DOHH2 (cell line): ENCODE measurements around the gene PLCL1.

Experiments
- H3F3A ChIP-seq: fragments of 200-600 bp; sonication (generic), shearing (Covaris generic); 2 replicates; pipeline ENCODE4 v1.6.0; 2016; ENCODE audit warnings: antibody characterized with exemption, mild to moderate bottlenecking; ENCODE audit not compliant: control insufficient read depth, insufficient read depth
- H3K27ac ChIP-seq: fragments of 200-600 bp; sonication (generic); 2 replicates; pipeline ENCODE4 v1.5.1; 2014; ENCODE audit warnings: low read depth, mild to moderate bottlenecking, low read length, moderate library complexity
- H3K27me3 ChIP-seq: fragments of 200-600 bp; sonication (generic); 2 replicates; pipeline ENCODE4 v1.6.1; 2014; ENCODE audit warnings: mild to moderate bottlenecking, low read length, mixed read lengths; ENCODE audit not compliant: control insufficient read depth
- H3K36me3 ChIP-seq: fragments of 200-600 bp; sonication (generic); 2 replicates; pipeline ENCODE4 v1.6.1; 2014; ENCODE audit warnings: mild to moderate bottlenecking, low read length, moderate library complexity, mixed read lengths; ENCODE audit not compliant: control insufficient read depth
- H3K4me1 ChIP-seq: fragments of 200-600 bp; sonication (generic); 2 replicates; pipeline ENCODE4 v1.6.1; 2014; ENCODE audit warnings: mild to moderate bottlenecking, low read length, mixed read lengths; ENCODE audit not compliant: control insufficient read depth
- H3K4me2 ChIP-seq: fragments of 200-600 bp; sonication (generic); 2 replicates; pipeline ENCODE4 v1.6.0; 2014; ENCODE audit warnings: mild to moderate bottlenecking, low read length, moderate library complexity
- H3K4me3 ChIP-seq: fragments of 200-600 bp; sonication (generic); 2 replicates; pipeline ENCODE4 v1.5.1; 2014; ENCODE audit warnings: mild to moderate bottlenecking, low read length, mixed read lengths
- H3K79me2 ChIP-seq: fragments of 200-600 bp; sonication (generic); 2 replicates; pipeline ENCODE4 v1.6.1; 2014; ENCODE audit warnings: mild to moderate bottlenecking, low read length, mixed read lengths; ENCODE audit not compliant: control insufficient read depth
- H3K9me2 ChIP-seq: fragments of 200-600 bp; sonication (generic); replicated peaks from 2 replicates; pipeline ENCODE4 v1.6.1; 2014; ENCODE audit warnings: mild to moderate bottlenecking, low read length, mixed read lengths; ENCODE audit not compliant: control insufficient read depth
- H3K9me3 ChIP-seq: fragments of 200-600 bp; sonication (generic); 2 replicates; pipeline ENCODE4 v1.6.1; 2014; ENCODE audit warnings: antibody characterized with exemption, low read length, mixed read lengths; ENCODE audit not compliant: control insufficient read depth, insufficient read depth
- H4K20me1 ChIP-seq: fragments of 200-600 bp; sonication (generic); 2 replicates; pipeline ENCODE4 v1.6.0; 2014; ENCODE audit warnings: low read depth, mild to moderate bottlenecking, antibody characterized with exemption, low read length, moderate library complexity; ENCODE audit not compliant: control insufficient read depth, insufficient read depth
- EZH2phosphoT487 ChIP-seq: fragments of 200-600 bp; sonication (generic); IDR thresholded peaks from 2 replicates; pipeline ENCODE4 v1.6.1; 2017; ENCODE audit warnings: borderline replicate concordance, mild to moderate bottlenecking, antibody characterized with exemption, low read length, moderate library complexity, mixed read lengths
- TF ChIP-seq, protein P1 (sequence below): fragments of 200-600 bp; sonication (generic); IDR thresholded peaks from one replicate; pipeline ENCODE4 v1.5.1; 2014; ENCODE audit warnings: antibody characterized with exemption, mild to moderate bottlenecking, low read depth, low read length; ENCODE audit not compliant: poor library complexity, severe bottlenecking

PLCL1 gene

DNA sequence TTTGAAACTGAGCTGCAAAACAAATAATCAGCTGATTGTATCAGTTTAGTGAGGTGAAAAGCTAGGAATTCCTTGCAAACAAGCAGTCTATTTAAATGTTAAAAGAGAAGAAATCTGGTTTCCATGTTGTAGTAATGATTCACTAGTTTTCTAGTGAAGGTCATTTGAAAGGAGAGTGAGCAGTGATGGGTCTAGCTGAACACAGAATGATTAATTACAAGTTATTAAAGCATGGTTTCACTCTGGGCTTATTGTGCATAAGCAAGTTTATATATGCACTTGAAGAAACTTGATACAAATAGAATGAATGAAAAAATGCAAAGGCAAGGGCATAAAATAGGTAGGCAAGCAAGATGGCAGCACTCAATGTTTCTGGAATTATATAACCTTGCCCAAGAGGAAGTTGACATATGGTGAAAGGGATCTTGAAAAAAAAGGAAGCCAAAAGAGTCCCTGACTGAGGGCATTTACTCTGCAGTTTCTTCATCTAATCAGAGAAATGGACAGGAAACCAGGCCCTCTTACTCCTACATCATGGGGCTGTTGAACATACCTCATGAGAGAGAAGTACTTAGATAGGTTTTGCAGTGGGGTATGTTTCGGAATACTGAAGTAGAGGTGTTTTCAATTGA lies 53.2 kb downstream of the PLCL1 start:
- no peaks in the 10 kb centered on the region for H3K9me2 ChIP-seq
- H3K4me1 ChIP-seq: peaks cover 10% of the 10 kb centered on the region
- H4K20me1 ChIP-seq: no peaks in the 10 kb centered on the region
- H3K36me3 ChIP-seq: no peaks in the 10 kb centered on the region
- H3K27ac ChIP-seq: no peak overlapping the region
- no peak overlapping the region for H3K4me2 ChIP-seq
- no peaks in the 10 kb centered on the region for H3F3A ChIP-seq
- 0 out of 2 replicates have a peak, but pooled peaks cover 3% of the 10 kb centered on the region for H3K27me3 ChIP-seq
- H3K4me3 ChIP-seq: no peak overlapping the region
- no peaks in the 10 kb centered on the region for H3K9me3 ChIP-seq
- H3K79me2 ChIP-seq: no peaks in the 10 kb centered on the region
- TF ChIP-seq EZH2phosphoT487: no peak
- TF ChIP-seq, protein P1, sequence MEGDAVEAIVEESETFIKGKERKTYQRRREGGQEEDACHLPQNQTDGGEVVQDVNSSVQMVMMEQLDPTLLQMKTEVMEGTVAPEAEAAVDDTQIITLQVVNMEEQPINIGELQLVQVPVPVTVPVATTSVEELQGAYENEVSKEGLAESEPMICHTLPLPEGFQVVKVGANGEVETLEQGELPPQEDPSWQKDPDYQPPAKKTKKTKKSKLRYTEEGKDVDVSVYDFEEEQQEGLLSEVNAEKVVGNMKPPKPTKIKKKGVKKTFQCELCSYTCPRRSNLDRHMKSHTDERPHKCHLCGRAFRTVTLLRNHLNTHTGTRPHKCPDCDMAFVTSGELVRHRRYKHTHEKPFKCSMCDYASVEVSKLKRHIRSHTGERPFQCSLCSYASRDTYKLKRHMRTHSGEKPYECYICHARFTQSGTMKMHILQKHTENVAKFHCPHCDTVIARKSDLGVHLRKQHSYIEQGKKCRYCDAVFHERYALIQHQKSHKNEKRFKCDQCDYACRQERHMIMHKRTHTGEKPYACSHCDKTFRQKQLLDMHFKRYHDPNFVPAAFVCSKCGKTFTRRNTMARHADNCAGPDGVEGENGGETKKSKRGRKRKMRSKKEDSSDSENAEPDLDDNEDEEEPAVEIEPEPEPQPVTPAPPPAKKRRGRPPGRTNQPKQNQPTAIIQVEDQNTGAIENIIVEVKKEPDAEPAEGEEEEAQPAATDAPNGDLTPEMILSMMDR: no peak

DNA sequence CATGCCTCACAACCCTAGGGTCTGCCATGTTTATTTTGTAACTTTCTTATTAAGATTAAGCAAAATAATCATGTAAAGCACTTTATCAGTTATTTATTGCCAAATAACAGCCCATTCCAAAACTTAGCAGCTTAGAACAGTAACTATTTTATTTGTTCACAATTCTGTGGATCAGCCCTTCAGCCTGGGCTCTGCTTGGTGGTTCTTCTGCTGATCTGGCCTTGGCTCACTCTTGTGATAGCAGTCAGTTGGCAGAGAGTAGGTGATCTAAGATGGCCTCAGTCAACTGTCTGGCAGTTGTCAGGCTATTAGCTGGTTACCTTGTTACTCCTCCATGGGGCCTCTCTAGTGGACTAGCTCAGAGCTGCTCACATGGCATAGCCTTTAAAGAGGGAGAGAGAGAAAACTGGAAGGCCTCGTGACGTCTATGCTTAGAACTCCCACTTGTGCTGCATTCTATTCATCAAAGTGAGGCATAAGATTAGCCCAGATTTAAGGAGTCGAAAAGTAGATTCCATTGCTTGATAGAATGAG lies 54.3 kb downstream of the PLCL1 start:
- no peaks in the 10 kb centered on the region for H3K9me3 ChIP-seq
- no peaks in the 10 kb centered on the region for H3K79me2 ChIP-seq
- no peak overlapping the region for H3K27ac ChIP-seq
- no peaks in the 10 kb centered on the region for H3F3A ChIP-seq
- H3K36me3 ChIP-seq: no peaks in the 10 kb centered on the region
- H3K27me3 ChIP-seq: 0 out of 2 replicates have a peak, but pooled peaks cover 3% of the 10 kb centered on the region
- no peaks in the 10 kb centered on the region for H3K9me2 ChIP-seq
- H3K4me3 ChIP-seq: no peak overlapping the region
- no peak overlapping the region for H3K4me2 ChIP-seq
- no peaks in the 10 kb centered on the region for H4K20me1 ChIP-seq
- TF ChIP-seq EZH2phosphoT487: no peak
- TF ChIP-seq, protein P1: no peak
- peaks cover 10% of the 10 kb centered on the region for H3K4me1 ChIP-seq

DNA sequence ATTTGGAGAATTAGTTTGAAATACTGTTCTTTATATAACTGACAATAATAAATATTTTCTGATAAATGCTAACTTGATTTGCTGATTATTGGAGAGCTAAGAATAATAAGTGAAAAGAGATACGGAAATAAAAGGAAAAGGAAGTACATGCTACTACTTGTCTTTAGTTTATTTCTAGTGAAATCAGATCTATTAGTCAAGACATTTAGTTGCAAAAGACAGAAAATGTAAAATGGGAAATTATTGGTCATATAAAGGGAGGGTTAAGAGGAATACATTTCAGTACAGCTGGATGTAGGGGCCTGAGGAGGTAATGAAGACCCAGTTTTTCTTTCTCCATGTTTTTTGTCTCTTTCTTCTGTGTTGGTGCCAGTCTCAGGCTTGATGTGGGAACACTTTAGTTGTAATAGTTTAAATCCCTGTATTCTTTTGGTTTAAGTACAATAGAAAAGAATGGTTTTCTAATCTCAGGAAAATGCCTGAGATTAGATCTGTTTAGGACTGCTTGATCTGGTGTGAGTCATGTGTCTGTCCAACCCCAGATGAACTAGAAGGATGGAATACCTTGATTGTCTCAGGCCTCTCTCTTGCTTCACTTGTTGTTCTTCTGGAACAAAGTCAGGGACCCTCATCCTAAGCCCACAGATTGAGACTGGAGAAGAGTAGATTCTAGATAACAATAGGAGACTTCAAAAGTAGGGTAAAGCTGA lies 58.0 kb downstream of the PLCL1 start:
- Histone ChIP-seq H3K36me3 (no peaks in the 10 kb centered on the region), H3K9me2 (no peaks in the 10 kb centered on the region), H3K27me3 (no peaks in the 10 kb centered on the region), H4K20me1 (no peaks in the 10 kb centered on the region), H3K27ac (no peak overlapping the region), H3F3A (no peaks in the 10 kb centered on the region), H3K9me3 (no peaks in the 10 kb centered on the region), H3K79me2 (no peaks in the 10 kb centered on the region), H3K4me1 (peaks cover 10% of the 10 kb centered on the region), H3K4me3 (no peak overlapping the region), H3K4me2 (no peak overlapping the region)
- TF ChIP-seq EZH2phosphoT487: no peak
- TF ChIP-seq, protein P1: no peak
